Cardiac septum (tissue), 1 donor: Measurements from ENCODE around the gene LMAN1. TPM values are rescaled to one million over a fixed set of nuclear protein-coding genes. Genes with fewer than 3 reads are reported as not detected.

Source experiments
- DNase-seq: peaks from one replicate; pipeline ENCODE4 v3.0.0-alpha.2; 2020; ENCODE audit warnings: low spot score
- intact Hi-C: fragments of 100-400 bp; cut with DNase I; formaldehyde crosslinking; loops from one replicate; pipeline ENCODE4 v1.14.0; 2022
- total RNA-seq: library from RNA; stranded (reverse); fragmentation: NEBNext Ultra II Directional; extraction: Animal tissue kit (Norgen Biotek cat#: 25700); gene quantifications from one replicate; pipeline ENCODE4 v1.2.1, GENCODE V29; 2021
- donor health status: DM: no; HTN: no; CAD: no.

The LMAN1 gene
- total RNA-seq, 1 donor from 2014 or later: 50.8 TPM

GRCh38 chr18:59308938-59309260, 50.2 kb downstream of the LMAN1 start:
- DNase-seq: no peak
- intact Hi-C loops: loop anchor here (2.0 kb wide), 1 partner anchor 94 kb away; no protein-coding TSS in a partner anchor

- intact Hi-C loops: loop anchor here (2.0 kb wide), 1 partner anchor 94 kb away; no protein-coding TSS in a partner anchor
- DNase-seq: peak; percentile 80
Measured at GRCh38 chr18:59308248-59308937, 50.7 kb downstream of the LMAN1 start.

DNA sequence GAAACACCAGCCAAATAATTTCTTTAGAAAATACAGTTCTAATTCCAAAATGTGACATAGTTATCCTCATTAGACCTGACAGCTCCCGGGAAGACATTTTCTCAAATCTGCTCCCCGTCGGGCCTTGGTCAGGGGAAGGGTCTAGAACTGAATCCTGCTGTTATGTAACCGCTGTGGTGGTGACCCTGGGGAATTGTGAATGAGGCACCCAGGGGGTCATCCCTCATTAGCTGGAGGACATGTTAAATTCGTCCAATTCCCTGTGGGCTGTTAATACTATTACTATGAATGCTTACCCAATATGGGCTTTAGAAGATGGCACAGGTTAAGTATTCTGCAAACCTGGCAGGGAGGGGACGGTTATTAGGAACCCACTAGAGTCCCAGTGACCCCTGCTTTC, 52.4 kb downstream of the LMAN1 start:
- intact Hi-C loops: no loop called here
- no peak for DNase-seq

DNA sequence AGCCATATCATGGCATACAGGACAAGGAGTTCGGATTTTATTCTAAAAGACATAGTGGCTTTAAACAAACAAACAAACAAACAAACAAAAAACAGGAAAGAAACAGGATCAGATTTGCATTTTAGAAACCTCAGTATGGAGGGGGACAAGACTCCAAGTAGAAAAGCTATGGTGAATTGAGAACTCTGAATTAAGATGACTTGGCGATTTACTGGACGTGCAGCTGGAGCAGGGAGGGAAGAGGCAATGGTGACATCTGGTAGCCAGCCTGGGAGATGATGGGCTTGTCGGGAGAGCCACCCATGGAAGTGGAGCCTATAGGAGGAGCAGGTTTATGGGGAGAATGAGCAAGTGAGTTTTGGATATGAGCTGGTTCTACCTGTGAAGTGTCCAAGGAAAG, 53.8 kb downstream of the LMAN1 start:
- DNase-seq: no peak
- intact Hi-C loops: no loop called here

DNA sequence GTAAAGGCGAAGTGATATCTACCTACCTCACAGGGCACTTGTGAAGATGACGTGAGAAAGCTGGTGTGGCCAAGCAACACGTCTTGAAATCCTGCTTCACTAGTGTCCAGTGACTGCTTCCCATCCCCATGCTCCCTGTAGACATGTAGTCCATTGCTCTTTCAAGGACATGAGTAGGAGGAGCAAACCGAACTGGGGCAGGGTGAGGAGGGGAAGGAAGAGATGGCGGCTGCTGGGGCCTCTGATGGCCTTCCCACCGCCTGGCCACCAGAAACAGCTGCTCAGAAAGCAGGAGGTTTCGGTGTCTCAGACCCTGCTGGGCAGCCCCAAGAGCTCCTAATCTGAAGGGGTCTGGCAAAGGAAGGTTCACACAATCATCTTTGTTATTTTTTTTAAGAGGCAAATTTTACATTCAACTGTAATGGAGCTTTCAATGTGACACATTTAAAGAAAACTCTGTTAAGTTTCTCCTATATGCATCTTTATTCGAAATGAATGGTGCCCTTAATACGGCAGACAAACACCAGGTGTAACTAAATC, 55.3 kb downstream of the LMAN1 start:
- intact Hi-C loops: no loop called here
- no peak for DNase-seq

- intact Hi-C loops: no loop called here
- DNase-seq: no peak
Measured at GRCh38 chr18:59303006-59303405, 56.1 kb downstream of the LMAN1 start.

- intact Hi-C loops: no loop called here
- no peak for DNase-seq
Measured at GRCh38 chr18:59301929-59302328, 57.1 kb downstream of the LMAN1 start.

- intact Hi-C loops: no loop called here
- no peak for DNase-seq
Measured at GRCh38 chr18:59300676-59301285, 58.3 kb downstream of the LMAN1 start.

- DNase-seq: no peak
- intact Hi-C loops: no loop called here
Measured at GRCh38 chr18:59298871-59299270, 60.2 kb downstream of the LMAN1 start.

DNA sequence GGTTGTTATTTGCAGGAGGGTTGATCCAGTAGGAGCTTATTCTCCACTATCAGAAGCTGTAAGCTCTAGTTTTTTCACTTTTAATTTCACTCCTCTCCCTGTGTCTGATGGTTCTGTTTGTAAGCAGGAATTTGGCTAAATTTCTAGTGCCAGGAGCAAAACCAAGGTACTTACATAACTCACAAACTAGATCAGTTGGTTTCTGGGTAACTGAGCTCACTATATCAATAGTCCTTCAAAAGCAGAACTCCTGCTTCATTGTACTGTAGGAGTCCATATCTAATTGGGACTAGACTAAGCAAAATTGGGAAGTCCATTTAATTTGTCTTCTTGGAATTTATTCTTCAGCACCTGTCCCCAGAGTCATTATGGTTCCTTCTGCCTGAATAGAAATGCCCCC, 65.7 kb downstream of the LMAN1 start:
- DNase-seq: no peak
- intact Hi-C loops: no loop called here

DNA sequence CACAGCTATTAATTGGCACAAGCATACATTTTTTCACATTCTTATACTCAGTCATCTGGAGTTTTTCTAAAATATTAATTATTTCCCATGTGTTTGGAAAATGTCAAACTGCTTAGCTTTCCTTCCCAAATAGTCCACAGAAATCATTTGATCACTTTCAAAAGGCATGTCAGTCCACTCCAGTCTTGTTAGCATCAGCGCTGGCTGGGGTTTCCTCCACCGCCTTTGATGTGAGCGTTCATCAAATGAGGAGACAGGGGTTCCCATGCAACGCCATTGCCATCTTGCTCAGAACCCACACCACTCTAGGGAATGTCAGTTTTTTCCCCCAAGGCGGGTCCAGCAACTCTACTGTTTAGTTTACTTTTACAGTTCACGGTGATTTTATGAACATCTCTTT, 72.7 kb downstream of the LMAN1 start:
- no peak for DNase-seq
- intact Hi-C loops: no loop called here

DNA sequence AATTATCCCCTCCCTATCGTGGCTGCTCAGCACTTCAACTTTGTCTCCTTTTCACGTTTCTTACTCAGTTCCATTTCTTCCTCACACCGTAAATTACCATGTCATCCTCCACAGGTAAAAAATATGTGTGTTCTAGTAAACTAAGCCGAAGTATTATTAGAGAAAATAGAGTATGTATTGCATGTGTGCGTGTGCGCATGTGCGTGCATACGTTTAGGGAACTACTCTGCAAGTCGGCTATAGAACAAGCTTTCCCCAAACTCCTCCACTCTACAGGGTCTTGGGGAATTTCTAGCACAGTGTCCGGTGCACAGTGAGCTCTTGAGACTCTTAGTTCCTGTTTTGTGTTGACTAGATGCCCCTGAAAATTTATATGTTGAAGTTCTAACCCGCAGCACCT, 76.7 kb downstream of the LMAN1 start:
- DNase-seq: no peak
- intact Hi-C loops: no loop called here

GRCh38 chr18:59279722-59280121, 79.3 kb downstream of the LMAN1 start:
- no peak for DNase-seq
- intact Hi-C loops: no loop called here

GRCh38 chr18:59279193-59279592, 79.9 kb downstream of the LMAN1 start:
- intact Hi-C loops: no loop called here
- DNase-seq: no peak

DNA sequence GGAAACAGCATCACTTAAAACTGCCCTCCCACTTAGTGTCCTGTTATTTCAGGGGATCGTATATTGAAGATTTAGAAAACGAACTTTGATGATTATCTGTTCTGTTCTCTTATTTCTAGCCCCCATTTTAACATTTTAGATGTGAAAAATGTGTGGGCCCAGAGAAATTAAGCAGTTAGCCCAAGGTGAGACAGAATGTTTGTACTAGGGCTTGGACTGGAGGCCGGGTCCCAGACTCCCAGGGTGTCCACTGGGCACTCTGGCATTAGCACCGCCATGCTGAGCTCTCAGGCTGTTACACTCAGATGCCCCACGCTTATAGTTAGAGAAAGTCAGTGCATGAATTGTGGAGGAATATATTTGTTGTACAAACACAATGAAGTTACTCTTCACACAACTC, 80.3 kb downstream of the LMAN1 start:
- no peak for DNase-seq
- intact Hi-C loops: no loop called here

Other genes starting within 250 kb of the LMAN1 start
- 24.3 TPM for gene SEC11C, start 219.4 kb downstream of the LMAN1 start, total RNA-seq
- gene GRP, start 139.1 kb downstream of the LMAN1 start, total RNA-seq: not detected
- not detected for gene RAX, start 85.8 kb downstream of the LMAN1 start, total RNA-seq
- not detected for gene CPLX4, start 40.6 kb downstream of the LMAN1 start, total RNA-seq